Measurements from ENCODE around the gene SPATS2L.

DNA sequence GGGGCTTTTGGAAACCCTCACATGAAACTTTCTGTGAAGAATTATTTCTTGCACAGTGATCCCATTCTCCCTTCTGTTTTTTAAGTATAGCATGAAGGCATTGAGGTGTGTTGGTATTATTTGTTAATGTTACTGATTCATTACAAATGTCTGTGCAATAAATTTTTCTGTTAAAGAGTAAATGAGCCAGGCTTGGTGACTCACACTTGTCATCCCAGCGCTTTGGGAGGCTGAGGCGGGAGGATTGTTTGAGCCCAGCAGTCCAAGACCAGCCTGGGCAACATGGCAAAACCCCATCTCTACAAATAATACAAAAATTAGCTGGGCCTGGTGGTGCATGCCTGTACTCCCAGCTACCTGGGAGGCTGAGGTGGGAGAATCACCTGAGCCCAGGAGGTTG, 115.6 kb downstream of the SPATS2L start:
- TF ChIP-seq, protein P1, sequence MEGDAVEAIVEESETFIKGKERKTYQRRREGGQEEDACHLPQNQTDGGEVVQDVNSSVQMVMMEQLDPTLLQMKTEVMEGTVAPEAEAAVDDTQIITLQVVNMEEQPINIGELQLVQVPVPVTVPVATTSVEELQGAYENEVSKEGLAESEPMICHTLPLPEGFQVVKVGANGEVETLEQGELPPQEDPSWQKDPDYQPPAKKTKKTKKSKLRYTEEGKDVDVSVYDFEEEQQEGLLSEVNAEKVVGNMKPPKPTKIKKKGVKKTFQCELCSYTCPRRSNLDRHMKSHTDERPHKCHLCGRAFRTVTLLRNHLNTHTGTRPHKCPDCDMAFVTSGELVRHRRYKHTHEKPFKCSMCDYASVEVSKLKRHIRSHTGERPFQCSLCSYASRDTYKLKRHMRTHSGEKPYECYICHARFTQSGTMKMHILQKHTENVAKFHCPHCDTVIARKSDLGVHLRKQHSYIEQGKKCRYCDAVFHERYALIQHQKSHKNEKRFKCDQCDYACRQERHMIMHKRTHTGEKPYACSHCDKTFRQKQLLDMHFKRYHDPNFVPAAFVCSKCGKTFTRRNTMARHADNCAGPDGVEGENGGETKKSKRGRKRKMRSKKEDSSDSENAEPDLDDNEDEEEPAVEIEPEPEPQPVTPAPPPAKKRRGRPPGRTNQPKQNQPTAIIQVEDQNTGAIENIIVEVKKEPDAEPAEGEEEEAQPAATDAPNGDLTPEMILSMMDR (IDR thresholded peaks at IDR 0.05; ENCODE audit: poor library complexity): no peak
- TF ChIP-seq EZH2 (IDR thresholded peaks at IDR 0.05; ENCODE audit: borderline replicate concordance): no peak
